ENCODE measurements around the gene PVALEF.

PVALEF gene

GRCh38 chr17:81173052-81173761 is 7.9 kb downstream of the PVALEF start:
- H3K27ac Mint-ChIP-seq: no peak overlapping the region
- H3K4me1 Mint-ChIP-seq (ENCODE audit: low read depth): no peaks in the 10 kb centered on the region
- no peak overlapping the region for H3K4me3 Mint-ChIP-seq
- no peaks in the 10 kb centered on the region for H3K9me3 Mint-ChIP-seq
- H3K27me3 Mint-ChIP-seq (ENCODE audit: low read depth): no peaks in the 10 kb centered on the region
- H3K36me3 Mint-ChIP-seq (ENCODE audit: low read depth): no peaks in the 10 kb centered on the region

- Mint-ChIP-seq H3K36me3 (ENCODE audit: low read depth) (no peaks in the 10 kb centered on the region), H3K27me3 (ENCODE audit: low read depth) (no peaks in the 10 kb centered on the region), H3K4me1 (ENCODE audit: low read depth) (no peaks in the 10 kb centered on the region), H3K27ac (no peak overlapping the region), H3K9me3 (no peaks in the 10 kb centered on the region), H3K4me3 (no peak overlapping the region)
Observed at GRCh38 chr17:81173762-81174155, 8.5 kb downstream of the PVALEF start.

GRCh38 chr17:81176666-81177065 is 11.4 kb downstream of the PVALEF start:
- H3K27me3 Mint-ChIP-seq (ENCODE audit: low read depth): no peaks in the 10 kb centered on the region
- H3K4me1 Mint-ChIP-seq (ENCODE audit: low read depth): no peaks in the 10 kb centered on the region
- H3K4me3 Mint-ChIP-seq: no peak overlapping the region
- H3K36me3 Mint-ChIP-seq (ENCODE audit: low read depth): no peaks in the 10 kb centered on the region
- H3K27ac Mint-ChIP-seq: no peak overlapping the region
- H3K9me3 Mint-ChIP-seq: no peaks in the 10 kb centered on the region

- no peaks in the 10 kb centered on the region for H3K36me3 Mint-ChIP-seq (ENCODE audit: low read depth)
Observed at GRCh38 chr17:81178136-81179091, 13.1 kb downstream of the PVALEF start.

GRCh38 chr17:81179220-81179619 is 13.9 kb downstream of the PVALEF start:
- no peaks in the 10 kb centered on the region for H3K36me3 Mint-ChIP-seq (ENCODE audit: low read depth)
- H3K27ac Mint-ChIP-seq: no peak overlapping the region
- H3K4me1 Mint-ChIP-seq (ENCODE audit: low read depth): no peaks in the 10 kb centered on the region
- no peaks in the 10 kb centered on the region for H3K27me3 Mint-ChIP-seq (ENCODE audit: low read depth)
- H3K4me3 Mint-ChIP-seq: no peak overlapping the region
- H3K9me3 Mint-ChIP-seq: no peaks in the 10 kb centered on the region

More at GRCh38 chr17:81178136-81179091, 13.1 kb downstream of the PVALEF start:
- Mint-ChIP-seq H3K4me1 (ENCODE audit: low read depth) (no peaks in the 10 kb centered on the region), H3K4me3 (no peak overlapping the region), H3K9me3 (no peaks in the 10 kb centered on the region), H3K27ac (no peak overlapping the region), H3K27me3 (ENCODE audit: low read depth) (no peaks in the 10 kb centered on the region)

GRCh38 chr17:81179861-81180260 is 14.6 kb downstream of the PVALEF start:
- no peaks in the 10 kb centered on the region for H3K9me3 Mint-ChIP-seq
- H3K27me3 Mint-ChIP-seq (ENCODE audit: low read depth): no peaks in the 10 kb centered on the region
- no peaks in the 10 kb centered on the region for H3K36me3 Mint-ChIP-seq (ENCODE audit: low read depth)
- no peaks in the 10 kb centered on the region for H3K4me1 Mint-ChIP-seq (ENCODE audit: low read depth)
- H3K4me3 Mint-ChIP-seq: no peak overlapping the region
- H3K27ac Mint-ChIP-seq: no peak overlapping the region

- H3K27ac Mint-ChIP-seq: no peak overlapping the region
- H3K4me1 Mint-ChIP-seq (ENCODE audit: low read depth): no peaks in the 10 kb centered on the region
Observed at GRCh38 chr17:81180836-81181810, 15.8 kb downstream of the PVALEF start.

GRCh38 chr17:81181811-81182185 is 16.5 kb downstream of the PVALEF start:
- Mint-ChIP-seq H3K27ac (no peak overlapping the region), H3K4me1 (ENCODE audit: low read depth) (no peaks in the 10 kb centered on the region), H3K4me3 (no peak overlapping the region), H3K9me3 (no peaks in the 10 kb centered on the region), H3K27me3 (ENCODE audit: low read depth) (no peaks in the 10 kb centered on the region), H3K36me3 (ENCODE audit: low read depth) (no peaks in the 10 kb centered on the region)

More at GRCh38 chr17:81180836-81181810, 15.8 kb downstream of the PVALEF start:
- H3K9me3 Mint-ChIP-seq: no peaks in the 10 kb centered on the region
- H3K4me3 Mint-ChIP-seq: no peak overlapping the region
- no peaks in the 10 kb centered on the region for H3K27me3 Mint-ChIP-seq (ENCODE audit: low read depth)
- no peaks in the 10 kb centered on the region for H3K36me3 Mint-ChIP-seq (ENCODE audit: low read depth)

- Mint-ChIP-seq H3K9me3 (no peaks in the 10 kb centered on the region), H3K4me1 (ENCODE audit: low read depth) (no peaks in the 10 kb centered on the region), H3K27me3 (ENCODE audit: low read depth) (no peaks in the 10 kb centered on the region), H3K36me3 (ENCODE audit: low read depth) (no peaks in the 10 kb centered on the region), H3K4me3 (no peak overlapping the region), H3K27ac (no peak overlapping the region)
Observed at GRCh38 chr17:81182596-81182995, 17.3 kb downstream of the PVALEF start.

- Mint-ChIP-seq H3K9me3 (no peaks in the 10 kb centered on the region), H3K36me3 (ENCODE audit: low read depth) (no peaks in the 10 kb centered on the region), H3K4me1 (ENCODE audit: low read depth) (no peaks in the 10 kb centered on the region), H3K27ac (no peak overlapping the region), H3K4me3 (no peak overlapping the region), H3K27me3 (ENCODE audit: low read depth) (no peaks in the 10 kb centered on the region)
Observed at GRCh38 chr17:81183316-81183715, 18.0 kb downstream of the PVALEF start.

- no peaks in the 10 kb centered on the region for H3K36me3 Mint-ChIP-seq (ENCODE audit: low read depth)
- no peak overlapping the region for H3K4me3 Mint-ChIP-seq
- no peak overlapping the region for H3K27ac Mint-ChIP-seq
- H3K27me3 Mint-ChIP-seq (ENCODE audit: low read depth): no peaks in the 10 kb centered on the region
- H3K9me3 Mint-ChIP-seq: no peaks in the 10 kb centered on the region
- no peaks in the 10 kb centered on the region for H3K4me1 Mint-ChIP-seq (ENCODE audit: low read depth)
Observed at GRCh38 chr17:81183807-81184206, 18.5 kb downstream of the PVALEF start.

GRCh38 chr17:81184555-81184954 is 19.2 kb downstream of the PVALEF start:
- H3K4me3 Mint-ChIP-seq: no peak overlapping the region
- no peaks in the 10 kb centered on the region for H3K9me3 Mint-ChIP-seq
- H3K27me3 Mint-ChIP-seq (ENCODE audit: low read depth): no peaks in the 10 kb centered on the region

GRCh38 chr17:81186203-81186602 is 20.9 kb downstream of the PVALEF start:
- Mint-ChIP-seq H3K36me3 (ENCODE audit: low read depth) (no peaks in the 10 kb centered on the region), H3K27me3 (ENCODE audit: low read depth) (no peaks in the 10 kb centered on the region), H3K4me3 (no peak overlapping the region), H3K27ac (no peak overlapping the region), H3K4me1 (ENCODE audit: low read depth) (no peaks in the 10 kb centered on the region), H3K9me3 (no peaks in the 10 kb centered on the region)

More at GRCh38 chr17:81184555-81184954, 19.2 kb downstream of the PVALEF start:
- Mint-ChIP-seq H3K27ac (no peak overlapping the region), H3K36me3 (ENCODE audit: low read depth) (no peaks in the 10 kb centered on the region), H3K4me1 (ENCODE audit: low read depth) (no peaks in the 10 kb centered on the region)

GRCh38 chr17:81187120-81187519 is 21.8 kb downstream of the PVALEF start:
- no peaks in the 10 kb centered on the region for H3K27me3 Mint-ChIP-seq (ENCODE audit: low read depth)

More at GRCh38 chr17:81187120-81187519, 21.8 kb downstream of the PVALEF start:
- no peak overlapping the region for H3K27ac Mint-ChIP-seq
- no peaks in the 10 kb centered on the region for H3K4me1 Mint-ChIP-seq (ENCODE audit: low read depth)
- H3K4me3 Mint-ChIP-seq: no peak overlapping the region
- H3K36me3 Mint-ChIP-seq (ENCODE audit: low read depth): no peaks in the 10 kb centered on the region
- no peaks in the 10 kb centered on the region for H3K9me3 Mint-ChIP-seq

All from T-helper 1 cell treated with Interleukin-12 subunit alpha and Interleukin-12 subunit beta and Interleukin-4 antibody, amounts not matched to agents 30 μg/mL and 1 μg/mL, for 36 hours (primary cell).